ENCODE results near the gene RECK.
A peak's percentile ranks its signal among the peaks of the same experiment; 100 is the strongest.

RECK gene

DNA sequence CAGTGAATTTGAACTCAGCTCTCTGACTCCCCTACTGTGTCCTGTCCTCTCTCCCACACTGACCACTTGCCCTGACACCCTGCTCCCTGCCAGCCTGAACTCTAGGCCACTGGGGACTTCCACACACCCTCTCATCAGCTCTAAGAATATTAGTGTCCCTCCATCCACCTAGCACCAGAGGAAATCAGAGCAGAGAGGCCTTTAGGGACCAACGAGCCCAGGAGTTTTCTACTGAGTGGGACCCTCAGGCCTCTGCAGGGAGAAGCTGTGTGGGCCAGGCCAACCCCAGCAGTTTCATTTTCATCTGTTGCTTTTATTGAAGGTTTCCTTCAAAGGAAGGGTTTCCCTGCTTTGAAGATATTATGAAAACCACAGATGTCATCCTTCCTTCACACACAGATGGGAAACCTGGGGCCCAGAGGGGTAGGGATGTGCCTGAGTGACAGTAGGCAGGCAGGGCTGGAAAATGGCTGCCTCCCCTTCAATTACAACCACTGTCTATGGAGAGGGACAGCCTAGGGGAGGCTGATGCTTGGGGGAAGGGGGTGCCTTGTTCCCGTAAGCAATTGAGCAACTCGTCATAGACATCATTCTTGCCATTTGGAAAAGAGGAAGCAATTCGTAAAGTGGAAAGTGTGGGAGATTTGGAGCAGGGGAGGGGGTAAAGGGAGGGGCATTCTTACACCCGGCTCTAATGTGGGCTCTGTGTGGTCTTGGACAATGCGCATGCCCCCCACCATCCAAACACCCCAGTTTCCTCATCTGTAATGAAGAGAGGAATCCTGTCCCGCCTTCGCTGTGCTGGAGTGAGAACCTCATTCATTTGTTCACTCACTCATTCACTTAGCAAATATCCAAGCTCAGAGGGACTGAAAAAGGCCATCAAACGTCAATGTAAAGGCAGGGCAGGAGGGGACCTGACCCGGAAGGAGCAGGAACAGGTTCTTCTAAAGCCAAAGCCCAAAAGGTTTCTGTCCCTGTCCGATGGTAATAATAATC is 103.7 kb downstream of the RECK start:
- peak; percentile 51 for DNase-seq (ENCODE audit: low spot score)

DNA sequence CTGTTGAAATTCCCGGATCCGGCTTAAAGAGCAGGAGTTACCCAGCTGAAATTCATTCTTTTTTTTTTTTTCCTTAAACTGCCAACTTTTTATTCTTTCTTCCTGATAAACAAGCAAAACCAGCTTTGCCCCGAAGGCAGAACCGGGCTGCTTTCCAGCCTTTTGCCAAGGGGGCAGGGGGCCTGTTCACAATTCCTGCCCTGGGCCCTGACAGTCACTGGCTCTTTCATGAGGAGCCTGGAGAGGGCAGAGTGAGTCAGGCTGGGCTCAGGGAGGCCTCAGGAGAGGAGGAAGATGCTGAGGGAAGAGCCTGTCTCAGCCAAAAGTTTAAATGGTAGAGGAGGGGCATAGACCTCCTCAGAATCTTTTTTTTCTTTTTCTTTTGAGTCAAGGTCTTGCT is 104.6 kb downstream of the RECK start:
- DNase-seq (ENCODE audit: low spot score): no peak

DNA sequence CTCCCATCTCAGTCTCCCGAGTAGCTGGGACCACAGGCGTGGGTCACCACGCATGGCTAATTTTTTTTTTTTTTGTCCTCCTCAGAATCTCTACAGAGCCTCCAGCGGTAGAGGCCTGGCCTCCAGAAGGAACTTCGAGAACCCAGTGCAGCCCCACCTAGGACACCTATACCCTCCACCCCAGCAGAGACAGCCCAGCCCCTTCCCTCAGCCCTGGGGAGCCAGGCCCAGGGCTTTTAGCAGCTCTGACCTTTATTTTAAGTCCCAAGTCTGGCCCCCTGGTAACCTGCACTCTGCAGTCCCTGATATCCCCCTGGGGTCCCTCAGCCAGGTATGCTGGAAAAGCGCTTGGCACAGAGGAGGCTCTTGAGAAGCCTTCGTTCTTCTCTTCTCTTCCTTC is 105.0 kb downstream of the RECK start:
- DNase-seq (ENCODE audit: low spot score): no peak

DNA sequence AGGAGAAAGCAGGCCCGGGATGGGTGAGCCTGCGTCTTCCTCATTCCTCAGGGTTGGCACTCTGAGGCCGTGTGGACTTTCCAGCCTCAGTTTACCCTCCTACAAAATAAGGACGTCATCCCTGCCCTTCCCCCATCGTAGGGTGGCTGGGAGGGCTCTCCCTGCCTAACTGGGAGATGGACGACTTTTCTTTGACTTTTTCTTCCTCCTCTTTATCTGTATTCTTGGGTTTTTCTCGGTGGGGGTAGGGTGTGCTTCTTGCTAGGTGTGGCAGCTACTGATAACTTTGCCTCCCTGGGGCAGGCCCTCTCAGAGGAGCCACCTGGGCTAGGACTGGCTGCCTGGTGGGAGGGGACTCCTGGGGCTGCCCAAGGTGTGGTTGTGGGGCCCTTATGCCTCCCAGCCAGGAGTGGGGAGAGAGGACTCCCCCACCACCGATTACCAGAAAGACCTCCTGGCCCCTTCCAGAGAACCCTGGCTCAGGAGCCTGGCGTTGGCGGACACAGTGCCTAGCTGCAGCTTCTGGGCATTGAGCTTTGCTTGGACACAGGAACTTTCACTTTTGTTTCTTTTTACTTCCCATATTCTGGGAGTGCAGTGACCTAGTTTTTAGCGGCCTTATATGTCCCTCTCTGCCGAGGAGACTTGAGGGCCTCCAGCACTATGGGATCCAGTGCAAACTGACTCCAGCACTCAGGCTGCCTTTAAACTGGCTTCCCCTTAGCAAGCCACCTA is 106.0 kb downstream of the RECK start:
- DNase-seq (ENCODE audit: low spot score): no peak

DNA sequence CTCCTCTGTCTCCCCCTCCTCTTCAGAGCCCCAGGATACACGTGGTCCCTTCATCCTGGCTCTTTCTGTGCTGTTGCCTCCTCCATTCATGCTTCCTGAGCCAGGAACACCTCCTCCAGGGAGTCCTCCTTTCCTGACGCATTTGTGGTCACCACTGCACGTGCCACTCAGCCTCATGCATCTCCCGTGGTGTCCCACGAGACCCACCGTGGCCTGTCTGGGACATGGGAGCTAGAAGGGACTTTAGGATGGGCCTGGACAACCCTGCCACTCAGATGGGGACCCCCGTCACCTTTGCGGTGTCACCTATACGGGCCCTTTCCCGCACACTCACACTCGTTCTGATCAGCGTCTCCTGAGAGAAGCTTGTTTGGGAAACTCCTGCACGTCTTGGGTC is 106.5 kb downstream of the RECK start:
- DNase-seq (ENCODE audit: low spot score): no peak

DNA sequence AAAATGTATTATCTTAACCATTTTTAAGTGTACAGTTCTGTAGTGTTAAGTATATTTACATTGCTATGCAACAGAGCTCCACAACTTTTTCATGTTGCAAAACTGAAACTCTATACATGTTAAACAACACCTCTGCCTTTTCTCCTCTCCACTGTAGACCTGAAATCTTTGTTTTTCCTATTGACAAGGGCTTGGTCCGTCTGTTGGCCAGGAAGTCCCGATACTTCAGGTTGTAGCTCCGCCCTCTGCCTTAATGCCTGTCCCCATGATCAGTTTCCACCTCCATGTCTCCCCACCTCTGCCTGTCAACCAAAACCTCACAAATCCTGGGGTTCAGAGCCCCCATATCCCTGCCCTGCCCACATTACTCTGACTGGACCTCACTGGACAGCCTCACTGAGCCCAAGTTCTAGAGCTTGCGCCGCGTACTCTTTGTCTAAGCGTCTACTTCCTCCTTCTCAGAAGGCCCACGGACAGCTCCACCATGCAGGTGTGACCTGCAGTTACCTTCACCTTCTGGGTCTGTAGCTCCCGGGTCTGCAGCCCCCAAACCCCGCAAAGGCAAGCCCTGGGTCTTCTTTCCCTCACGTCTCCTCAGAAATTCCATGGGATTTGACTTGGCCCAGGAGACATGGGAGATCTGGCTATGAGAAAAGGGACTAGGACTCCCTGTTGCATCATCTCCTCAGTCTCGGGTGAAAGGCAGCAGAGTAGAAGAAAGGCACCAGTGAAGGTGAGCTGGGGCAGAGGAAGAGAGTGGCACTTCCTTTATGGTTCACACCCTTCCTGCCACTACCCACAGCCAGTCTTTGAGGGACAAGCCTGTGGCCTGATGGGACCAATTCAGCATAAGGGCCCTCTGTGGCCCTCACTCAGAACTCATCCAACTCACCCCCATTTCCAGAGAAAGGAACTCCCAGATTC is 107.9 kb downstream of the RECK start:
- peak; percentile 49 for DNase-seq (ENCODE audit: low spot score)

DNA sequence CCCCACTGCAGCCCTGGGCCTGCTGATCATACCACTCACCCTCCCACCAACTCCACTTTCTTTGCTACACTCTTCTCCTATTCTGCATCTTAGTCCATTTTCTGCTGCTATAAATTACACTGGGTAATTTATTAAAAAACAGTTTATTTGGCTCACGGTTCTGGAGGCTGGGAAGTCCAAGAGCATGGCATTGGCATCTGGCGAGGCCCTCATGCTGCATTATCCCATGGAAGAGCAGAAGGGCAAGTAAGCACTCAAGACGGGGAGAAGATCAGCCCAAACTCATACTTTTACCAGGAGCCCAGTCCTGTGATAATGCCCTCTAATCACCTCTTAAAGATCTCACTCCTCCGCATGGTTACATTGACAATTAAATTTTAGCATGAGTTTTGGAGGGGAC is 109.3 kb downstream of the RECK start:
- no peak for DNase-seq (ENCODE audit: low spot score)

DNA sequence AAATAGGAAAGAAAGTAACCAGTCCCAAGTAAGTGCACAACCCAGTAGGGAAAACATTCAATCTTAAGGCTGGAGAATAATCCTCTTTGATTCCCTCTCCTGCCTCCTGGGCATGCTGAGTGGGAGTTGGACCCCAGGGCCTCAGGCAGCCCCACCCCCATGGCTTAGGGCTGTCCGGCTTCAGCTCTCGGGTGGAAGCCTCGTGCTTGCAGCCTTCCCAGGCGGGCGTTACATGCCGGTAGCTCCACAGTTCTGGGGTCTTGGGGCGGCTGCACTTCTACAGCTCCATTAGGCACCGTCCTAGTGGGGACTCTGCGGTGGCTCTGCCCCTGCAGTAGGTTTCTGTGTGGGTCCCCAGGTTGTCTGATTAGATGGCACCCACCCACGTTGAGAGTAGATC is 109.9 kb downstream of the RECK start:
- DNase-seq (ENCODE audit: low spot score): no peak

DNA sequence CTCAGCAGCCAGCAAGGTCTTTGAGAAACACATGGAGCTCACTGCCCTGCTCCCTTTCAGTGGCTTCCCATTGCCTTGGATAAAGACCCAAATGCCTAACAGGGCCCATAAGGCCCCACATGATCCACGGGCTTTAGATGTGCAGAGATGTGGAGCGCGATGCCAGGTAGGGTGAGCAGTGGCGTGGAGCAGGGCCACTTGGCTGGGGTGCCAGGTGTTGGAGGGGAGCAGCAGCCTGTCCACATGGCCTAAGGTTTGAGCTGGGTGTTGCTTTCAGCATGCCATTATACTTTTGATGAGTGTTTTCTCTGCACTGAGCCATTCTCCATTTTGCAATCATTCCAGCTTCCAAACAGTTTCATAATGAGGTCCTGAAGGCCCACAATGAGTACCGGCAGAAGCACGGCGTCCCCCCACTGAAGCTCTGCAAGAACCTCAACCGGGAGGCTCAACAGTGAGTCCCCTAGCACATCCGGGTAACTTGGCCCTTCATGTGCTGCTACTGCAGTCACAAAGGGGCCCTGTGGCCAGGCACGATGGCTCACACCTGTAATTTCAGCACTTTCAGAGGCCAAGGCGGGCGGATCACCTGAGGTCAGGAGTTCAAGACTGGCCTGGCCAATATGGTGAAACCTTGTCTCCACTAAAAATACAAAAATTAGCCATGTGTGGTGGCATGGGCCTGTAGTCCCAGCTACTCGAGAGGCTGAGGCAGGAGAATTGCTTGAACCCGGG is 110.9 kb downstream of the RECK start:
- no peak for DNase-seq (ENCODE audit: low spot score)

DNA sequence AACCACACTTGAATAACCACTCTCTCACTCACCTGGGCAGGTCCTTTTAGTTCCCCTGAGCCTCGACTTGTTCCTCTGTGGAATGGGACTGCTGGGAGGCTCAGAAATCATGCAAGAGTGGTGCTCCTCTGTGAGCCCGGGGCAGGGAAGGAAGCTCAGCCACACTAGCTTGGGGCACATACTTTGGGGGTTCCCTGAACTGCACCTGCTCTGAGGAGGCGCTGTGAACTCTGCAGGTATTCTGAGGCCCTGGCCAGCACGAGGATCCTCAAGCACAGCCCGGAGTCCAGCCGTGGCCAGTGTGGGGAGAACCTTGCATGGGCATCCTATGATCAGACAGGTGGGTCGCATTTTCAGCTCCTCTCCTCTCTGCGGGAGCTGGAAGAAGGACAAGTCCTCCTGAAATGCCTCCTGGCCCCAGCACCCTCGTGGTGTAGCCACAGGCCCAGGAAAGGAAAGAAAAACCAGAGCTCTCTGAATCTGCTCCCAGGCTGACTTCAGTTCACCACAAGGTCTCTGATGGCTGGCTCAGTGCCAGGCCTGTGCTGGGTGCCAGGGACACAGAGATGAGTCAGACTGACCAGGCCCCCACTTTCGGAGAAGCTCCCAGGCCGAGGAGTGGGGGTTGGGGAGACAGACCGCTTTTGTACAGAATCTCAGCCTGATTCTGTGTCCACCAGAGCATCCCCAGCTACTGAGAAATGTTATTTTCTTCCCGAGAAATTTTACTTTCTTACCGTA is 111.8 kb downstream of the RECK start:
- DNase-seq (ENCODE audit: low spot score): peak; percentile 75

DNA sequence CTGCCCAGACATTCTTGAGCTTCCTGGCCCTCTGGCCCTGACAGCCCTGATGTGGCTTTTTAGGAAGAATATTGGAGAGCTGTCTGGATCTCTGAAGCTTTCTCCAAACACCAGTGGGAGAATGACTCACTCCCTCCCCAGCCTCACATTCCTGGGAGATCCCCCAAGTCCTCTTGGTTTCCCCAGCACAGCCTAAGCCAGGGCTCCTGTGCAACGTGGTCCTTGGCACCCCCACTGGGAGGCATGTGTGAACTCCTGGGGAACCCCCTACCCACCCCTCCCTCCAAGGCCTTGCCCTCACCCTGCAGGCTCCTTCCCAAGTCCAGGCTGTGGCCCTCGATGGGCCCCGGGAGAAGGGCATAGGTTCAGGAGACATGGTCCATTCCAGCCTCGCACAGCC is 112.5 kb downstream of the RECK start:
- no peak for DNase-seq (ENCODE audit: low spot score)

DNA sequence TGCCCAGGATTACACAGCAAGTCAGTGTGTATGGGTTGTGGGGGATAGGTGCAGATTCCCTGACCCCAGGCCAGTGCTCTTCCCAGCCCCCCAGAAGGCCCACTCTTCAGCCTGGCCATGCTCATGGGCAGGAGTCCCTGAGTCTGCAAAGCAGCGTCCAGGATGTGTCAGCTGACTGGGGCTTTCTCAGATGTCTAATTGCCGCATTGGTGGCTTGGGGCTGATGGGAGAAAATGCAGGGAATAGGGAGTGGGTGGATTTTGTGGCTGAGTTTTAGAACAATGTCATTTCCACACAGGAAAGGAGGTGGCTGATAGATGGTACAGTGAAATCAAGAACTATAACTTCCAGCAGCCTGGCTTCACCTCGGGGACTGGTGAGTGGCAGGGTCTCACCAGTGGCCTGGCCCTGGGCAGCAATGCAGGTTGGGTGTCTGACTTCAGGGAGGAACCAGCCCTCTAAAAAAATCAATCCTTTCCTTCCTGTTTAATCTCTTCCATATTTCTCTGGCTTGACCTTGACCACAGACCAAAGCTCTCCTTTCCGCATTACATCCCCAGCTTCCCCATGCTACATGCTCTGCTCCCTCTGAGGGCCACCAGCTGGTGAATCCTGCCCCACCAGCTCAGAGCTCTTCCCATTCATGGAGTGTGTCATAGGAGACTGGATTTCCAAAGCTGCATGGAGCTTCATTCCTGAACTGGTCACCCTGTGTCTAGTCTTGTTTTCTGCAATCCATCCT is 114.0 kb downstream of the RECK start:
- no peak for DNase-seq (ENCODE audit: low spot score)

DNA sequence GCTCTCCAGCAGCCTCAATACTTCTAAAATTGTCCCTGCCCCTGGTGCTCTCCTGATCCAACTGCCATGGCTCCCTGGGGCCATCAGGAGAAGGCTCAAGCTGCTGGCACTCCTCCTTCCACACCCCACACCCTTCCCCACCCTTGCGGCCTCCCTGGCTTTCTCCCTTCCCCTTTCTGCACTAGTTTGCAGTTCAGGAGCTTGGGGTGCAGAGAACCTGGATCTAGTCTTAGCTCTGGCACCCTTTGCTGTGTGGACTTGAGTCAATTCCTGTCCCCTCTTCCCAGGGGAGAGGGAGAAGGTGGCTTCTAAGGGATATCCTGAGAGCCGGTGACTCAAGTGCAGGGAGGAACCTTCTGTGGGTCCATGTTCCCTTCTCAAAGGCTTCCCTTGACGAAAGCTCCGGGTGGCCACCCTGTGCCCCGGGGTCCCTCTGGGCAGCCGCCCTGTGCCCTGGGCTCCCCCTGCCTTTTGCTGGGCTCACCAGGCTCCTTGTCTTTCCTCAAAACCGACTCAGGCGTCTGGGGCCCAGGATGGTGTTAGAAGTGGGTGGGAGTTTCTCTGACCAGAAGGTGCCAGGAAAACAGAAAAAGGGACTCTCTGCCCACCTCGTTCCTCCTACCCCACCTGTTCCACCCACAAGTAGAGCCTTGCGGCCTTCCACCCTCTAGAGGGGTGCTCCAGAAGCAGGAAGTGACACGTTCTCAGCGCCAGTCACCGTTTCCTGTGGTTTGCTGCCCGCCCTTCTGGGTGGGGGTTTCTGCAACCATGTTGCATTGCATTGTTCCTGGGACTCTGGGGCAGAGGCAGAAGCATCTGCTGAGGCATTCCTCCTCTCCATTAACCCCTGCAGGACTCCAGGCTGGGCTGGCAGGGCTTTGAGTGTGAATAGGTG is 114.8 kb downstream of the RECK start:
- peak; percentile 89 for DNase-seq (ENCODE audit: low spot score)

DNA sequence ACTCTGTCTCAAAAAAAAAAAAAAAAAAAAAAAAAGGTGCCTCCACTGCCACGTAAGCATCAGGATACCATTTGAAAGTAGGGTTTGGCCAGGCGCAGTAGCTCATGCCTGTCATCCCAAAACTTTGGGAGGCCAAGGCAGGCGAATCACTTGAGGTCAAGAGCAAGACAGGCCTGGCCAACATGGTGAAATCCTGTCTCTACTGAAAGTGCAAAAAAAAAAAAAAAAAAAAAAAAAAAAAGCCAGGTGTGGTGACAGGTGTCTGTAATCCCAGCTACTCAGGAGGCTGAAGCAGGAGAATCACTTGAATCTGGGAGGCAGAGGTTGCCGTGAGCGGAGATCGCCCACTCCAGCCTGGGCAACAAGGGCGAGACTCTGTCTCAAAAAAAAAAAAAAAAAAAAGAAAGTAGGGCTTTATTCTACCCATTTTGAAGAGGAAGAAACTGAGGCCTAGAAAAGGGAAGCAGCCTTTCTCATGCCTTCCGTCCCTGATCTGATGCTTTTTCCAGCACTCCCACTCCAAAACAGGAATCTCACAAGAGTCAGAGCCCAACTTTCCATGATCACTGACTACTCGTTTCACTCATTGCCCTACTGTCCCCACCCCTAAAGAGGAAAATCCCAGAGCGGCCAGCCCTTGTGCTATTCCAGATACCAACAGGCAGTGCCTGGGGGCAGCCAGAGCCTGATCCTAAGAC is 116.2 kb downstream of the RECK start:
- DNase-seq (ENCODE audit: low spot score): no peak

DNA sequence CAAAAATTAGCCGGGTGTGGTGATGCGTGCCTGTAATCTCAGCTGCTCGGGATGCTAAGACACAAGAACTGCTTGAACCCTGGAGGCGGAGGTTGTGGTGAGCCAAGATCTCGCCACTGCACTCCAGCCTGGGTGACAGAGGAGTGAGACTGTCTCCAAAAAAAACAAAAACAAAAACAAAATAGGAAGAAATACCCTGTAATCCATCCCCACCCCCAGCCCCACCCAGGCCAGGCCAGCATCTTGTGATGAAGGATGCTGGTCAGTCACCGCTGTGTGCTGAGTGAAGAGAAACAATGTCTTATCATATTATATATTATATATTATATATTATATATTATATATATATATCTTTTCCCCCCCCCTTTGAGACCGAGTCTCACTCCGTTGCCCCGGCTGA is 117.0 kb downstream of the RECK start:
- DNase-seq (ENCODE audit: low spot score): no peak

DNA sequence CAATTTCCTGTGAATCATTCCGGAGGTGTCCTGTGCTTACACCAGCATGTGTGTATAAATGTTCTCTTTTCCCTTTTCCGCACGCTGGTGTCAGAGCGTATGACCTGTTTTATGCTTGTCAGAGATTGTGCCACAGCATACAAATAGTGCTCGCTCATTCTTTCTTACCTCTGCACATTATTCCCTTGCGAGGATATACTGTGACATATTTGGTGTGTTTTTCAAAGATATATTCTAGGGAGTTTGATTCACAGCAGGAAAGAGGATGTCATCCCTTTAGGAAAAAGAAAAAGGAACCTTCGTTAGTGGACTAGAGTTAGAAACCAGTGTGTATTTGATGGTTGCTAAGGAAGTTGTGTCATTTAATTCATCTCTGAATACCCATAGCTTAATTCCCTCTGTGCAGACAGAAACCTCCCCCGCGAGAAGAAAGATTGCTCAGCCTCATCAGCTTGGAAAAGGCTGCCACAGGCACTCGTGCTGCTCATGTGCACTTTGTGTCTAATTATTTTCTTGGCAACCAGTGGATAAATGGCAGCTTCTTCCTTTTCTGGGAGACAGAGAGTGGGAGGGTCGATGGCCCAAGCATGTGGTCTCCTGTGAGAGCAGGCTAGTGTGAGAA is 117.7 kb downstream of the RECK start:
- no peak for DNase-seq (ENCODE audit: low spot score)

DNA sequence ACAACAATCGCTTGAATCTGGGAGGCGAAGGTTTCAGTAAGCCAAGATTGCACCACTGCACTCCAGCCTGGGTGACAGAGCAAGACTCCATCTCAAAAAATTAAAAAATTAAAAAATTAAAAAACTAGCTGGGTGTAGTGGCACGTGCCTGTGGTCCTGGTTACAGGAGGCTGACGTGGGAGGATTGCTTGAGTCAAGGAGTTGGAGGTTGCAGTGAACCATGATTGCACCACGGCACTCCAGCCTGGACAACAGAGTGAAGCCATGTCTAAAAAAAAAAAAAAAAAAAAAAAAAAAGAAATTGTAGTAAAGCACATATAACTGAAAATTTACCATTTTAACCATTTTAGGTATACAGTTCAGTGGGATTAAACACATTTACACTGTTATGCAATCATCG is 119.4 kb downstream of the RECK start:
- DNase-seq (ENCODE audit: low spot score): no peak

DNA sequence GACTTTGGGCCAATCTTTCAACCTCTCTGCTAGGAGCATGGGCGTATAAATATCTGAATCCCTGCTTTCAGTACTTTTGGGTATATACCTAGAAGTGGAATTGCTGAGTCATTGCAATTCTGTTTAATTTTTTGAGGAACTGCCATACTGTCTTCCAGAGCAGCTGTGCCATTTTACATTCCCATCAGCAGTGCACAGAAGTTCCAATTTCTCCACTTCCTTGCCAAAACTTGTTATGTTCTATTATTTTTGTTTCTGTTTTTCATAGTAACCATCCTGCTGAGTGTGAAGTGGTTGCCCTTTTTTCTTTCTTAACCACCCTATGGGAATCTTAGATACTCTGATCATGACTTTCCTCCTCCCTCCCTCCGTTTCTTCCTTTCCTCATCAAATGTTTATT is 121.4 kb downstream of the RECK start:
- DNase-seq (ENCODE audit: low spot score): no peak

Measured in CD4-positive, alpha-beta T cell treated with Interleukin-6 at 100 ng/mL for 8 hours (primary cell).